GM12873 (cell line): ENCODE measurements around the gene CIBAR2.

Source experiments
- TF ChIP-seq, protein P1 (sequence below): IDR thresholded peaks from 2 replicates; pipeline ENCODE4 v1.5.1; 2012; ENCODE audit warnings: low read depth, mild to moderate bottlenecking, moderate library complexity, low read length, control low read depth; ENCODE audit not compliant: insufficient read depth; ENCODE audit errors: missing control alignments

The CIBAR2 gene

DNA sequence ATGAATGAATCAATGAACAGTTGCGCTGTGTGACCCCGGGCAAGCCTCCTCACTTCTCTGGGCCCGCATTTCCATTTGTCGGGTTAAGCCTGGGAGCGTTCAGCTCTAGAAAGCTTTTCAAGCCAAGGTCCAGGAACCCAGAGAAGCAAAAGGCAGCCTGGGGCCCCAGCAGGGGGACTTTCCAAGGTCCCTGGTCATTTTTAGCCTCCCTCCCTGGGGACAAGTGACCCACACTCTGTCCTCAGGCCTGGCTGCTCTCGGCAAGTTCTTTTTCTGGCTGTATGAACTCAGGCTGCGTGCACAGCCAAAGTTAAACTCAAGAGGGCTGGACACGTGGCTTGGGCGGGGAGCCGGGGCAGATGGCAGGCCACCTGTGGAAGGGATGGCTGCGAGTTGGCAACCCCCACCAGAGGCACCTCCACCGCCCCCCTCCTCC, 41.4 kb upstream of the CIBAR2 start:
- TF ChIP-seq, protein P1, sequence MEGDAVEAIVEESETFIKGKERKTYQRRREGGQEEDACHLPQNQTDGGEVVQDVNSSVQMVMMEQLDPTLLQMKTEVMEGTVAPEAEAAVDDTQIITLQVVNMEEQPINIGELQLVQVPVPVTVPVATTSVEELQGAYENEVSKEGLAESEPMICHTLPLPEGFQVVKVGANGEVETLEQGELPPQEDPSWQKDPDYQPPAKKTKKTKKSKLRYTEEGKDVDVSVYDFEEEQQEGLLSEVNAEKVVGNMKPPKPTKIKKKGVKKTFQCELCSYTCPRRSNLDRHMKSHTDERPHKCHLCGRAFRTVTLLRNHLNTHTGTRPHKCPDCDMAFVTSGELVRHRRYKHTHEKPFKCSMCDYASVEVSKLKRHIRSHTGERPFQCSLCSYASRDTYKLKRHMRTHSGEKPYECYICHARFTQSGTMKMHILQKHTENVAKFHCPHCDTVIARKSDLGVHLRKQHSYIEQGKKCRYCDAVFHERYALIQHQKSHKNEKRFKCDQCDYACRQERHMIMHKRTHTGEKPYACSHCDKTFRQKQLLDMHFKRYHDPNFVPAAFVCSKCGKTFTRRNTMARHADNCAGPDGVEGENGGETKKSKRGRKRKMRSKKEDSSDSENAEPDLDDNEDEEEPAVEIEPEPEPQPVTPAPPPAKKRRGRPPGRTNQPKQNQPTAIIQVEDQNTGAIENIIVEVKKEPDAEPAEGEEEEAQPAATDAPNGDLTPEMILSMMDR = no peak

DNA sequence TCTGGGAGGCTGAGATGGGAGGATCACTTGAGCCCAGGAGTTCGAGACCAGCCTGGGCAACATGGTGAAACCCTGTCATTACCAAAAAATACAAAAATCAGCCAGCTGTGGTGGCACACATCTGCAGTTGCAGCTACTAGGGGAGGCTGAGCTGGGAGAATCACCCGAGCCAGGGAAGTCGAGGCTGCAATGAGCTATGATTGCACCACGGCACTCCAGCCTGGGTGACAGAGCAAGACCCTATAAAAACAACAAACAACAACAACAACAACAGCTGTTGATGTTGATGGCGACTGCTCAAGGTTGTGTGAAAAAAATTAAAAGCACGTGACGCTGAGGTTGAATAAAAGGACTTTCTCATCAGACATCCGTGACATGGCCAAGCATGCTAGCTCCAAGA, 40.8 kb upstream of the CIBAR2 start:
- TF ChIP-seq, protein P1 = no peak

DNA sequence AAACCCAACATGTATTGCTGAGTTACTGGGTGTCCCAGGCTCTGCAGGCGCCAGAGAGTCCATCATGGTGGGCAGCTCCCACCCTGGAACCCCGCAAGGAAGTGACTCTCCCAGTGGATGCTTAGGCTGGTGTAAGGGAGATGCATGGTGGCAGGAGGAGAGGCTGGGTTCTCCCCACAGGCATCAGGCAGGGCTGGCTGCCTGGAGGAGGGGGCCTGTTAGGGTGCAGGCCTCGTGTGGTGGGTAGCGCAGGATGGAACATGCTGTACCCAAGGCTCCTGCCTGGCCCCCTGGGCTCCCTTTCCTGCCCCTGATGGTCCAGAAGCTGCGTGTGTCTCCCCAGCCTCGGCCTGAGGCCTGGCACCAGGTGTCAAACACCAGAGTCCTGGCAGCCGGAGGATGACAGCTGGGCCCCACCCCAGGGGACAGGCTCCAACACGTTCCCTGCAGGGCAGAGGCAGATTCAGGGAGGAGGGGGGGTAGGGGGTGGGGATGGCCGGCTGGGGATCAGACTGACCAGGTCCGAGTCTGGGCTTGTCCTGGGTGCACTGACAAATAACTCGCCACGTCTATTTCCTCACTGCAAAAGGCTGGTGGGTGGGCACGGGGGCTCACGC, 40.2 kb upstream of the CIBAR2 start:
- TF ChIP-seq, protein P1 = no peak

DNA sequence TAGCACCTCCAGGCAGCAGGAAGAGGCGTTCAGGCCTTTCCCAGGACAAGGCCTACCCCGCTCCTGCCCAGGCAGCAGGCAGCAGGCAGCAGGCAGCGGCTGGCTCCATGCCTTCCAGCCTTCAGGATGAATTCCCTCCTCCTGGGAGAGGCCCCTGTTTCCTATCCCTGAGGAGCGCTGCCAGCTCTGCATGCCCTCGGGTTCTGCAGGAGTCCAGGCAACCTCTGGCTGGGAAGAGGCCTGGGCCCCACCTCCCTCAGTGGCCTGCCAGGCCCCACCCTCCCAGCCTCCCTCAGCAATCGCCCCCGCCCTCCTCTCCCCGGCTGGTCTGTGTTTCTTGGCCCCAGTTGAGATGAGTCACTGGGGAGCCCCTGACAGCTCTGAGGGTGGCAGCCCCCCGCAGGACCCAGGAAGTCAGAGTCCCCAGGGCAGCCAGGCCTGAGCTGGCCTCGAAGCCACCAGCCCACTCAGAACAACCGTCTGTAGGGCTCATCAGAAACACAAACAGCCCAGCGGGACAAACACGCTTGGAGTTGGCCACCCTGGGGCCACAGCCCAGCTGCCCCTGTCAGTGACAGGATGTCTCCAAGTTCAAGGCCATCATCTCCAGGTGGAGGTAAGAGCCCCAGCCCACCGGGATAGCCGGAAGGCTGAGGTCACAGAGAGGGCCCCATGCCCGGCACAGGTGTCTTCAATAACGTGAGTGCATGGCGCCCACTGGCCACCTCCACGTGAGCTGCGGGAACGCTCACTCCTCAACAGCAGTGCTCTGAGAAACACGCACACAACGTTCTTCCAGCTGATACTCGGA, 39.5 kb upstream of the CIBAR2 start:
- TF ChIP-seq, protein P1 = no peak

DNA sequence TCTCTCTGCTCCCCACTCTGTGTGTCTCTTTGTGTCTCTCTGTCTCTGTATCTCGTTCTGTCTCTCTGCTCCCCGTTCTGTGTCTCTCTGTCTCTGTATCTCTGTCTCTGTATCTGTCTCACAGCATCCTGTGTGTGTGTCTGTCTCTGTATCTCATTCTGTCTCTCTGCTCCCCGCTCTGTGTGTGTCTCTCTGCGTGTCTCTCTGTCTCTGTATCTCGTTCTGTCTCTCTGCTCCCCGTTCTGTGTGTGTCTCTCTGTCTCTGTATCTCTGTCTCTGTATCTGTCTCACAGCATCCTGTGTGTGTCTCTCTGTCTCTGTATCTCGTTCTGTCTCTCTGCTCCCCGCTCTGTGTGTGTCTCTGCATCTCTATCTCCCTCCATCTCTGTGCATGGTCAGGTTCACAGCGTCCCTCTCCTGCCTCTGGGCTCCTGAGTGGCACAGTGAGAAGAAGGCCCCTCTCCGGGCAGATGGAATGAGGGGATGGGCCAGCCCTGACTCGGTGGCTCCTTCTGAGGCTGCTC, 38.9 kb upstream of the CIBAR2 start:
- TF ChIP-seq, protein P1 = no peak

DNA sequence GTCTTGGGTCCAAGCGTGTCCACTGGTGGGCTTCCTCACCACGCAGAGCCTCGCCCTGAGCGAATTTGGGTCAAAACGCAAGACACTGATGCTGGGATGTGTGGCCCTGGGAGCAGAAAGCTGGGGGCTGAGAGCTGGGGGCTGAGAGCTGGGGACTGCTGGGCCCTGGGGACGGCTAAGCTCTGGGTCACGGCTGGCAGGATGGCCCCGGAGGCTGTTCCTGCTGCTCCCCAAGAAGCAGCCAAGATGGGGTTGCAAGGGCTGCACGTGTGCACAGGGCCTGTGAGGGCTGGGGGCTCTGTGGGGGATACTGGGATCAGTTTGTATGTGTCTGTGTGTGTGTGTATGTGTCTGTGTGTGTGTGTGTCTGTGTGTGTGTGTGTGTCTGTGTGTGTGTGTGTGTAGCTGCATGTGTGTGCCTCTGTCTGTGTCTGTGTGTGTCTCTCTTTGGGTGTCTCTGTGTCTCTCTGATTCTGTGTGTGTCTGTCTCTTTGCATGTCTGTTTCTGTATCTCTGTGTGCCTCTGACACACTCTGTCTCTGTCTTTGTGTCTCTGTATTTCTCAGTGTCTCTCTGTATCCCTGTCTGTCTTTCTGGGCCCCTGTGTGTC, 38.2 kb upstream of the CIBAR2 start:
- TF ChIP-seq, protein P1 = no peak

DNA sequence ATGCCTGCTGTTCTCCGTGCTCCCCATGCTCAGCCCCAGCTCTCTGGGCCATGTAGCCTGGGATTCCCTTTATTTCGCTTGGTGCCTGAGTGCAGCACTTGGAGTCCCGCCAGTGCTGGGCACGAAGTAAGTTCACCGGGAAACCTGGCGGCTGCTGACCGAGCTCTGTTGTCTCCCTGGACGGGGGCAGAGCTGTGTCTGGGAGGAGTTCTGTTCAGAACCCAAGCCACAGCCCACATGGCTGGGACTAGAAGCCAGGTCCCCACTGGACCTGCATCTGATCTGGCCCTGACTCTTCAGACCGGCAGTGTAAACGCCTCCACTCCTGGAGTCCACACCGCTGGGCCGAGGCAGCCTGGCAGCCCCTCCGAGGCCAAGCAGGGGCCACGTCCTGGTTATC, 37.5 kb upstream of the CIBAR2 start:
- TF ChIP-seq, protein P1 = no peak
